K562 (cell line): ENCODE data around the gene C9. TPM values are rescaled to one million over a fixed set of nuclear protein-coding genes. Genes with fewer than 3 reads are reported as not detected.
"Not testable (repeated sequence)": the region's sequence is repeated elsewhere in the genome, so short reads cannot be mapped to it uniquely, and the experiment has no call there.

Experiments
- ATAC-seq: fragments of 200-7000 bp; cut with Tn5 transposase; 3 replicates; pipeline ENCODE4 v1.9.1; 2020; ENCODE audit warnings: moderate library complexity
- BruUV-seq: library from RNA; stranded (reverse); fragments of 400-500 nt; replicated peaks from 2 replicates; lab custom pipeline; 2021; lab: Mats Ljungman, UMichigan
- CTCF ChIA-PET: fragments of 300-600 bp; formaldehyde crosslinking; extraction: SDS; loops from one replicate; lab custom pipeline; 2021; ENCODE audit warnings: low intra/inter-chr PET ratio; lab: Yijun Ruan, JAX
- POLR2A ChIA-PET: fragments of 300-600, 350-650 bp; sonication (Branson Sonifier 250); formaldehyde crosslinking; extraction: SDS; loops from one replicate; lab custom pipeline; 2021; ENCODE audit warnings: antibody characterized with exemption, inconsistent platforms; lab: Yijun Ruan, JAX
- DNase-seq, 4 experiments: peaks; one replicate each; pipeline versions ENCODE4 v3.0.0 to v3.0.0-alpha.2; 2011 to 2018; ENCODE audit warnings: low spot score in 3 of 4, mixed read lengths in 3 of 4; ENCODE audit errors: extremely low read depth in 1 of 4
- FAIRE-seq: peaks from 2 replicates; lab custom pipeline; 2011; peaks lifted over from hg19 to GRCh38; lab: Jason Lieb, UNC
- H2AFZ ChIP-seq: 2 replicates; pipeline ENCODE4 v1.6.0; 2011; ENCODE audit warnings: low read depth, low read length, control low read depth, inconsistent platforms
- H3K27ac ChIP-seq: fragments of 200-600 bp; 3 replicates; pipeline ENCODE4 v1.8.0; 2011; ENCODE audit warnings: low read depth, mild to moderate bottlenecking, control low read depth, inconsistent platforms, low read length, moderate library complexity, mixed read lengths; ENCODE audit errors: extremely low read depth
- H3K27me3 ChIP-seq, 2 experiments: fragments of 300-600 bp in 1 of 2; 2 replicates in 1 of 2; 3 replicates in 1 of 2; pipeline versions ENCODE4 v1.6.0 to v1.8.0; 2011; ENCODE audit warnings: inconsistent platforms in 2 of 2, low read length in 2 of 2, mild to moderate bottlenecking in 1 of 2, mixed read lengths in 1 of 2, moderate library complexity in 1 of 2; ENCODE audit not compliant: control insufficient read depth in 2 of 2, insufficient read depth in 2 of 2
- H3K36me3 ChIP-seq: fragments of 300-600 bp; 3 replicates; pipeline ENCODE4 v1.8.0; 2011; ENCODE audit warnings: mild to moderate bottlenecking, low read length, inconsistent platforms; ENCODE audit not compliant: control insufficient read depth, insufficient read depth
- H3K4me1 ChIP-seq, 2 experiments: fragments of 200-600 bp in 1 of 2; replicated peaks in 1 of 2; 2 replicates in 1 of 2; 3 replicates in 1 of 2; pipeline versions ENCODE4 v1.5.1 to v1.8.0; 2011; ENCODE audit warnings: inconsistent platforms in 2 of 2, low read length in 2 of 2, mild to moderate bottlenecking in 1 of 2, mixed read lengths in 1 of 2, moderate library complexity in 1 of 2; ENCODE audit not compliant: control insufficient read depth in 2 of 2, insufficient read depth in 2 of 2
- H3K4me2 ChIP-seq: 2 replicates; pipeline ENCODE4 v1.6.1; 2011; ENCODE audit warnings: low read length, control low read depth, inconsistent platforms, mixed read lengths; ENCODE audit not compliant: insufficient read depth
- H3K4me3 ChIP-seq: fragments of 200-600 bp; sonication (generic), shearing (Covaris generic); 2 replicates; pipeline ENCODE4 v1.5.1; 2016; ENCODE audit warnings: control low read depth, inconsistent platforms
- H3K79me2 ChIP-seq: fragments of 200-600 bp; 3 replicates; pipeline ENCODE4 v1.8.0; 2011; ENCODE audit warnings: low read length, inconsistent platforms; ENCODE audit not compliant: control insufficient read depth, insufficient read depth
- H3K9ac ChIP-seq, 2 experiments: 2 replicates each; pipeline versions ENCODE4 v1.6.0 to v1.6.1; 2011; ENCODE audit warnings: low read depth in 2 of 2, low read length in 2 of 2, control low read depth in 1 of 2, inconsistent platforms in 1 of 2, mild to moderate bottlenecking in 1 of 2, mixed read lengths in 1 of 2; ENCODE audit not compliant: insufficient read depth in 1 of 2
- H3K9me1 ChIP-seq: one replicate; pipeline ENCODE4 v1.6.0; 2011; ENCODE audit warnings: inconsistent platforms, mild to moderate bottlenecking, low read length, moderate library complexity; ENCODE audit not compliant: control insufficient read depth, insufficient read depth
- H3K9me3 ChIP-seq: replicated peaks from 2 replicates; pipeline ENCODE4 v1.5.1; 2011; ENCODE audit warnings: low read depth, low read length, inconsistent platforms; ENCODE audit not compliant: control insufficient read depth, insufficient read depth
- H4K20me1 ChIP-seq: replicated peaks from 2 replicates; pipeline ENCODE4 v1.6.1; 2011; ENCODE audit warnings: low read length, inconsistent platforms, mixed read lengths; ENCODE audit not compliant: control insufficient read depth, insufficient read depth
- SPI1 ChIP-seq: IDR thresholded peaks from 2 replicates; pipeline ENCODE4 v1.6.1; 2011; ENCODE audit warnings: low read depth, low read length, control low read depth, borderline replicate concordance
- ZNF431 ChIP-seq: sonication (generic); formaldehyde crosslinking; IDR thresholded peaks from 2 replicates; pipeline ENCODE4 v1.8.0; 2022; ENCODE audit warnings: mild to moderate bottlenecking, missing genetic modification reagents
- WGBS: fragments of 100-300 bp; shearing (Covaris generic); methylation state at CpG from one replicate; pipeline ENCODE4 v1.1.6; 2016; ENCODE audit warnings: low coverage, mixed read lengths; ENCODE audit not compliant: insufficient coverage; ENCODE audit errors: missing lambda C conversion rate; 5-methylcytosine and 5-hydroxymethylcytosine counted together
- in situ Hi-C: fragments of 300-500 bp; cut with MboI; formaldehyde crosslinking; loops from 4 replicates; pipeline ENCODE4 v1.15.0; 2018; ENCODE audit warnings: inconsistent platforms, mixed read lengths
- intact Hi-C: fragments of 100-400 bp; cut with micrococcal nuclease; formaldehyde crosslinking; loops from 2 replicates; pipeline ENCODE4 v1.14.2; 2022
- polyA plus RNA-seq, 8 experiments: library from polyadenylated mRNA; depleted of rRNA in 4 of 8; stranded (reverse) in 5 of 8; unstranded in 3 of 8; fragments of >200 nt; fragmentation: Nextera tagmentation in 2 of 8; fragmentation: Illumina TruSeq in 1 of 8; extraction: Ambion mirVana in 2 of 8; extraction: Trizol in 1 of 8; gene quantifications; 2 replicates each; pipeline versions ENCODE4 v1.2.1 to v1.2.3, GENCODE V29; 2011 to 2014; ENCODE audit warnings: inconsistent platforms in 1 of 8, missing spikeins in 1 of 8
- total RNA-seq, 7 experiments: library from RNA; depleted of rRNA in 6 of 7; stranded (reverse); fragments of >200 nt in 6 of 7; fragmentation: Illumina TruSeq in 2 of 7; extraction: Trizol in 2 of 7; gene quantifications; 2 replicates each; pipeline versions ENCODE4 v1.2.1 to v1.2.3, GENCODE V29; 2011 to 2021; ENCODE audit warnings: low replicate concordance in 1 of 7
- TF ChIP-seq, protein P1 (sequence below): fragments of 250-450 bp; sonication (Bioruptor Pico); IDR thresholded peaks from 2 replicates; pipeline ENCODE4 v1.8.0; 2022; ENCODE audit warnings: inconsistent platforms

Gene C9
- total and polyA plus RNA-seq, 9 of the 15 experiments (the other 6 are each of a cell fraction or from before 2014, with no cell fraction given) = 0.08 to 0.38 TPM; not detected in 7

DNA sequence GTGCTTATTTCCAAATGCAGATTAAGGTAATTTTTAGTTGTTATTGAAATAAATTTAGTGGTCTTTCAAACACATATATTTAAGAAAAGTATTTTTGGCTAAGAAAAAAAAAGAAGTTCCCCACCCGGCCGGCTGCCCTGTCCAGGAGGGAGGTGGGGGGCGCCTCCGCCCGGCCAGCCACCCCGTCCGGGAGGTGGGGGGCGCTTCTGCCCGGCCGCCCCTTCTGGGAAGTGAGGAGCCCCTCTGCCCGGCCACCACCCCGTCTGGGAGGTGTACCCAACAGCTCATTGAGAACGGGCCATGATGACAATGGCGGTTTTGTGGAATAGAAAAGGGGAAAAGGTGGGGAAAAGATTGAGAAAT lies 91.4 kb downstream of the C9 start:
- H3K4me3 ChIP-seq, ATAC-seq, H3K27ac ChIP-seq, H3K9me3 ChIP-seq, H3K4me1 ChIP-seq, H2AFZ ChIP-seq, H3K27me3 ChIP-seq, H4K20me1 ChIP-seq, CTCF ChIA-PET, DNase-seq, BruUV-seq, H3K9ac ChIP-seq, FAIRE-seq, H3K36me3 ChIP-seq, H3K4me2 ChIP-seq, POLR2A ChIA-PET, intact Hi-C loops, H3K79me2 ChIP-seq, H3K9me1 ChIP-seq: not testable (repeated sequence)
- WGBS = 59% methylated on average over 10 of the region's 14 CpGs
- in situ Hi-C loops = loop anchor here (5.0 kb wide), 1 partner anchor 56 kb away; the partner anchor contains the start of gene FYB1

DNA sequence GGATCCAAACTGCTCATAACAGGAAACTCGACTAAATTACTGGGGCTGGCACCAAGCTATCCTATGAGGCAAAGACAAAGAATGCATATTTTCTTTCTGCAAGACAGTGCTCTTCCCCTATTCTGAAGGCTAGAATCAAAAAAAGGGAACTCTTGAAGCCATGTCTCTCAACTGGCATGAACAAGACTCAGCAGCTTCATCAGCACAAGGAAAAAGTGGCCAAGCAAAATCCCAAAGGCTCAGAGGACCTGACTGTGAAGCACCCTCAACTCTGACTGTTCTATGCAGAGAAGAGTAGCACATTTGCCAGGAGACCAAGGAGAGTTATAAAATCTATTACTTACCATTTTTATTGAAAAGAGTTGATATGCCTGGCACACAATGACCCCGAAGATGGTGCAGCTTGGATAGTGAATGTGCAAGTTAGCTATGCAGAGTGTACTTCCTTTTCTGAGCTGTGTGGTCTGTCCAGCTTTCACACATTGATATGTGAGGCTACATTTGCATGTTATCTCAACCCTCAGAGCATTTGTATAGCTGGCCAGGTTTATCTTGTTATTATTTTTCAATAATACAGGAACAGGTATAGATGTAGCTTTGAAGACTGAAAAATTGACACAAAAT lies 94.0 kb downstream of the C9 start:
- POLR2A ChIA-PET = interaction anchor here (1.0 to 1.9 kb wide), 2 partner anchors 10 to 13 kb away, joined by 4 read pairs; no protein-coding TSS in a partner anchor

More for the DNA sequence above, 94.0 kb downstream of the C9 start:
- no peak for FAIRE-seq
- CTCF ChIA-PET = no interaction called here
- no peak overlapping the region for H3K27ac ChIP-seq
- no peak overlapping the region for H3K4me3 ChIP-seq
- no peaks in the 10 kb centered on the region for H3K79me2 ChIP-seq
- BruUV-seq = no TSS peak
- H4K20me1 ChIP-seq = no peaks in the 10 kb centered on the region
- peak overlapping the region; percentile 44; the same call in 1 of the 2 replicates for H2AFZ ChIP-seq
- peak; percentile 57; the same call in 2 of the 3 replicates for ATAC-seq
- no peak for DNase-seq
- intact Hi-C loops = no loop called here
- H3K9me3 ChIP-seq = no peaks in the 10 kb centered on the region
- no peaks in the 10 kb centered on the region for H3K27me3 ChIP-seq
- in situ Hi-C loops = loop anchor here (5.0 kb wide), 1 partner anchor 53 kb away; the partner anchor contains the start of gene FYB1
- H3K4me2 ChIP-seq = no peak overlapping the region
- no peak overlapping the region for H3K9ac ChIP-seq
- no peaks in the 10 kb centered on the region for H3K9me1 ChIP-seq
- peaks cover 3 to 18% of the 10 kb centered on the region in 2 experiments; a peak in 4 of 5 replicates for H3K4me1 ChIP-seq
- H3K36me3 ChIP-seq = no peaks in the 10 kb centered on the region
- 20% methylated on average over 2 of the region's 2 CpGs for WGBS
- TF ChIP-seq SPI1 (peak; percentile 47; the same call in 1 of the 2 replicates), ZNF431 (no peak)
- TF ChIP-seq, protein P1, sequence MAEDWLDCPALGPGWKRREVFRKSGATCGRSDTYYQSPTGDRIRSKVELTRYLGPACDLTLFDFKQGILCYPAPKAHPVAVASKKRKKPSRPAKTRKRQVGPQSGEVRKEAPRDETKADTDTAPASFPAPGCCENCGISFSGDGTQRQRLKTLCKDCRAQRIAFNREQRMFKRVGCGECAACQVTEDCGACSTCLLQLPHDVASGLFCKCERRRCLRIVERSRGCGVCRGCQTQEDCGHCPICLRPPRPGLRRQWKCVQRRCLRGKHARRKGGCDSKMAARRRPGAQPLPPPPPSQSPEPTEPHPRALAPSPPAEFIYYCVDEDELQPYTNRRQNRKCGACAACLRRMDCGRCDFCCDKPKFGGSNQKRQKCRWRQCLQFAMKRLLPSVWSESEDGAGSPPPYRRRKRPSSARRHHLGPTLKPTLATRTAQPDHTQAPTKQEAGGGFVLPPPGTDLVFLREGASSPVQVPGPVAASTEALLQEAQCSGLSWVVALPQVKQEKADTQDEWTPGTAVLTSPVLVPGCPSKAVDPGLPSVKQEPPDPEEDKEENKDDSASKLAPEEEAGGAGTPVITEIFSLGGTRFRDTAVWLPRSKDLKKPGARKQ = peak; percentile 4; the same call in 1 of the 2 replicates
- TF ChIP-seq, all 486 proteins: peak for 2
